ENCODE data around the gene SNRNP70.

The SNRNP70 gene

GRCh38 chr19:49102303-49102702 is 17.1 kb downstream of the SNRNP70 start:
- DNase-seq = no peak

- DNase-seq = no peak
Measured at GRCh38 chr19:49103331-49104085, 18.3 kb downstream of the SNRNP70 start.

- DNase-seq = no peak
Measured at GRCh38 chr19:49104229-49104864, 19.1 kb downstream of the SNRNP70 start.

GRCh38 chr19:49106648-49107135 is 21.4 kb downstream of the SNRNP70 start:
- peak; percentile 51 for DNase-seq

GRCh38 chr19:49107625-49108459 is 22.6 kb downstream of the SNRNP70 start:
- DNase-seq = no peak

- DNase-seq = no peak
Measured at GRCh38 chr19:49109051-49109450, 23.8 kb downstream of the SNRNP70 start.

GRCh38 chr19:49109569-49110233 is 24.4 kb downstream of the SNRNP70 start:
- no peak for DNase-seq

GRCh38 chr19:49110567-49110966 is 25.3 kb downstream of the SNRNP70 start:
- peak; percentile 45 for DNase-seq

GRCh38 chr19:49111218-49111998 is 26.2 kb downstream of the SNRNP70 start:
- no peak for DNase-seq

- DNase-seq = peak; percentile 77
Measured at GRCh38 chr19:49113762-49114629, 28.7 kb downstream of the SNRNP70 start, which contains the start of gene LIN7B. TSS of gene LIN7B (plus strand) at chr19:49114370. CDS start at chr19:49114405, 35 bp downstream.

GRCh38 chr19:49114630-49115363 is 29.5 kb downstream of the SNRNP70 start:
- peak; percentile 70 for DNase-seq

- DNase-seq = no peak
Measured at GRCh38 chr19:49116544-49116943, 31.3 kb downstream of the SNRNP70 start.

- DNase-seq = no peak
Measured at GRCh38 chr19:49117677-49118564, 32.7 kb downstream of the SNRNP70 start.

- peak; percentile 96 for DNase-seq
Measured at GRCh38 chr19:49118565-49119410, 33.5 kb downstream of the SNRNP70 start, which contains the start of gene C19orf73. TSS of gene C19orf73 (minus strand) at chr19:49119143. CDS start at chr19:49119022, 121 bp downstream.

- DNase-seq = peak; percentile 60
Measured at GRCh38 chr19:49119411-49120324, 34.4 kb downstream of the SNRNP70 start, which contains the start of gene PPFIA3. TSS of gene PPFIA3 (plus strand) at chr19:49119544. CDS start at chr19:49127874, 8,330 bp downstream.

- DNase-seq = no peak
Measured at GRCh38 chr19:49120325-49120683, 35.1 kb downstream of the SNRNP70 start.

Measured in fibroblast of skin of scalp (primary cell).